Measurements from ENCODE around the gene PRM3.

DNA sequence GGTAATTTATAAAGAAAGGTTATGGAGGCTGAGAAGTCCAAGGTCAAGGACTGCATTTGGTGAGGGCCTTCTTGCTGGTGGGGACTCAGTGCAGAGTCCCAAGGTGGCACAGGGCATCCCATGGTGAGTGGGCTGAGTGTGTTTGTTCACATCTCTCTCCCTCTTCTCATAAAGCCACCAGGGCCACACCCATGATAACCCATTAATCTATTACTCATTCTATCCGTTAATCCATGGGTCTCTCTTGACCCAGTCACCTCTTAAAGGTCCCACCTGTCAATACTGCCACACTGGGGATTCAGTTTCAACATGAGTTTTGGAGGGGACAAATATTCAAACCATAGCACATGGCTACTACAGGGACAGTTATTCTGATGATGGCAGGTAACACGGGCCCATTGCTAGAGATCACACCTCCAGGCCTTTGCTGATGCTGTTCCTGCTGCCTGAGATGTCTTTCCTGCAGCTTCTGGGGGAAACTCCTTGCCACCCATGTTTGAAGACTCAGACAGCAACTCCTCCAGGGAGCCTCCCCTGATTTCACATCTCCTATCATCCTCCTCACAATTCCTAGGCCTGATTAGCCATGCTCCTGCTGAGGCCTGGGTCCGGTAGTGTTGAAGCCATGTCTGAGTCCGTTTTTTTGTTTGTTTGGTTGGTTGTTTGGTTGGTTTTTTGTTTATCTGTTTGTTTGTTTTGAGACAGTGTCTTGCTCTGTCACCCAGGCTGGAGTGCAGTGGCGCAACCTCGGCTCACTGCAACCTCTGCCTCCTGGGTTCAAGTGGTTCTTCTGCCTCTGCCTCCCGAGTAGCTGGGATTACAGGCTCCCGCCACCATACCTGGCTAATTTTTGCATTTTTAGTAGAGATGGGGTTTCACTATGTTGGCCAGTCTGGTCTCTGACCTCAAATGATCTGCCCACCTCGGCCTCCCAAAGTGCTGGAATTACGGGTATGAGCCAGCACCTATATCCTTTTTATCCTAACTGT lies 33.5 kb downstream of the PRM3 start:
- no peak for TF ChIP-seq POLR2A (IDR thresholded peaks at IDR 0.05)
- TF ChIP-seq, protein P1, sequence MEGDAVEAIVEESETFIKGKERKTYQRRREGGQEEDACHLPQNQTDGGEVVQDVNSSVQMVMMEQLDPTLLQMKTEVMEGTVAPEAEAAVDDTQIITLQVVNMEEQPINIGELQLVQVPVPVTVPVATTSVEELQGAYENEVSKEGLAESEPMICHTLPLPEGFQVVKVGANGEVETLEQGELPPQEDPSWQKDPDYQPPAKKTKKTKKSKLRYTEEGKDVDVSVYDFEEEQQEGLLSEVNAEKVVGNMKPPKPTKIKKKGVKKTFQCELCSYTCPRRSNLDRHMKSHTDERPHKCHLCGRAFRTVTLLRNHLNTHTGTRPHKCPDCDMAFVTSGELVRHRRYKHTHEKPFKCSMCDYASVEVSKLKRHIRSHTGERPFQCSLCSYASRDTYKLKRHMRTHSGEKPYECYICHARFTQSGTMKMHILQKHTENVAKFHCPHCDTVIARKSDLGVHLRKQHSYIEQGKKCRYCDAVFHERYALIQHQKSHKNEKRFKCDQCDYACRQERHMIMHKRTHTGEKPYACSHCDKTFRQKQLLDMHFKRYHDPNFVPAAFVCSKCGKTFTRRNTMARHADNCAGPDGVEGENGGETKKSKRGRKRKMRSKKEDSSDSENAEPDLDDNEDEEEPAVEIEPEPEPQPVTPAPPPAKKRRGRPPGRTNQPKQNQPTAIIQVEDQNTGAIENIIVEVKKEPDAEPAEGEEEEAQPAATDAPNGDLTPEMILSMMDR (IDR thresholded peaks at IDR 0.05) = no peak
